ENCODE data around the gene UFC1.

UFC1 gene

DNA sequence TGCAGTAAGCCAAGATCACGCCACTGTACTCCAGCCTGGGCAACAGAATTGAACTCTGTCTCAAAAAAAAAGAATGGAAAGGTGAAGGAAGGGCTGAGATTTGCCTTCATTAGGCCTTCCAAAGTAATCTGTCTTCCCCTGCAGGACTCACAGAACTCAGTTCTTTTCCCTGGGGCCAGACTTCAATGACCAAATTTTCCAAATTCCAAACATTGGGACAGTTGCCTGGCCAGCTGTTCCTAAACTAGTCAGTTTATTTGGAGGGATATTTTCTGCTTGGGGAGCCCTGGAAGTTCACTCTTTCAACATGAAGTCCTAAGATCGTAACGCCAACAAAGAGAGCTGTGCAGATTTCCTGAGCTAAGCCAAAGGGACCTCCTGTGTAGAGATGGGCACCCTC lies 15.9 kb upstream of the UFC1 start:
- DNase-seq: no peak

DNA sequence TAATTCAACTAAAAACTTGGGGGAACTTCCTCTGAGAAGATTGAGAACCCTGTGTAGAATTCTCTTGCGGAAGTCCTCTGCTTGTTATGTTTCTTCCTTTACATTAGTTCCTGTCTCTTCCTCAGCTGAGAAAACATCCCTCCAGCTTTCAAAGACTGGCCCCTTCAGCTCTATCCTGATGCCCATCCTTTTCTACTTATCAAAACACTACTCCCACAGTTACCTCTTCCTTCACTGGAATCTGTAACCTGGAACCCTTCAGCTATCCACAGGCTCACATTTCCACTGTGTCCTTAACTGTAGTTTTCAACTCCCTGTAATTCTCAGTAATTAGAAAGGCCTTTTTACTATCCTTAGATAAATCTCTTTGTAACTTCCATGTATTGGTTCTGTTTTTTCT lies 15.3 kb upstream of the UFC1 start:
- DNase-seq: no peak

- DNase-seq: peak; percentile 17
These were observed 14.0 kb upstream of the UFC1 start for GRCh38 chr1:161139766-161140165.

- DNase-seq: no peak
These were observed 12.9 kb upstream of the UFC1 start for GRCh38 chr1:161140755-161141400.

- no peak for DNase-seq
These were observed 7.9 kb upstream of the UFC1 start for GRCh38 chr1:161145832-161146231.

GRCh38 chr1:161153176-161153575 lies 602 bp upstream of the UFC1 start:
- no peak for DNase-seq

DNA sequence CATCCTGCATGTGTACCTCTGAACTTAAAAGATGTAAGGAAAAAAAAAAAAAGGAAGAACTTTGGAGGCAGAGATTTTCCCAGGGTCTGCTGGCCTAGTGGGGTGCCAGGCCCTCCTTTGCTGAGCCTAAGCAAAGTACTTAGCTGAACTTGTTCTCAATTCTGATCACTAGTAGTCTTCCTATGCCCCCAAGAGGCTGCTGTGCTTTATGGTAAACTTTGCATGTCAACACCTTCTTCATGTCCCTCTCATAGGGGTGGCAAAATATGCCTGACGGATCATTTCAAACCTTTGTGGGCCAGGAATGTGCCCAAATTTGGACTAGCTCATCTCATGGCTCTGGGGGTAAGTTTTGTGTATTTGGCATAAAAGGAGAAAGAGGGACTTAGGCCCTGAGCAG lies 4.1 kb downstream of the UFC1 start:
- no peak for DNase-seq

GRCh38 chr1:161158316-161159010 lies 4.7 kb downstream of the UFC1 start:
- DNase-seq: no peak

DNA sequence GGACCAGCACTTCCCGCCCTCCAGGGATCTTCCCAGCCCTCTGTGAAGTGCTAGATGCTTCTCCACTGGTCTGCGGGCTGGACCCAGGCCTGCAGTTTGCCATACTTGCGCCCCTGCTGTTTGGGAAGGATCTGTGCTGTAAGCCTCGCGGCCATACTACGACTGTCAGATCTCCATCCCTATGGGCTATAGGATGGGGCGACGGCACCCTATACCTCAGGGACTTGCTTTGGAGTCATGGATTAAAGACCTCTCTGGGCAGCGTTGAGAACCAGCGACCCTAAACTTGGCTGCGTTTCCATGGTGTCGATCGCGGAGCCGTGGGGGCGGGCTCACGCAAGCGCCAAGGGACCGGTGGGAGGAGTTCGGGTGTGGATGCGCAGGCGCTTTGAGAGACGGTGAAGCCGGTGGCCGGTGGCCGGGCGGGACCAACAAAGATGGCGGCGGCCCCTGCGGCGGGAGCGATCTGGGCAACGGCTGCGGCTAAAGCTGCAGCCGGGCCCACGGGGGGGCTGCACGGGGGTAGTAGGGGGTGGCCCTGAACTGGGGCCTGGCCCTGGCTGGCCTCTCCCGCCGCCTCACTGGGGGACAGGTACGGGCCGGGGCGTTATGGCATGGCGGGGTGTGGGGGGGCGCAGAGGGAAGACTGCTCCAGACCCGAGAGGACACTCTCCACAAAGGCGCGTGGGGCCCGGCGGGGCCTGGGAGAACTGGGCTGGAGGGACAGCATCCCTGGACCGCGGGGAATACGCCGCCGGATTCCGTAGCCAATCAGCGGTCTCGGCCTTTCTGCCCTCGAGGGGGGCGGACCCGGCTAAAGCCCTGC lies 5.5 kb downstream of the UFC1 start, which contains the start of gene USP21:
USP21 (plus strand) TSS at position 414 of the 826 bp plus-strand sequence. CDS start 1,141 bp downstream, outside the sequence.
- peak; percentile 87 for DNase-seq

- no peak for DNase-seq
These were observed 6.1 kb downstream of the UFC1 start for GRCh38 chr1:161159913-161160243.

DNA sequence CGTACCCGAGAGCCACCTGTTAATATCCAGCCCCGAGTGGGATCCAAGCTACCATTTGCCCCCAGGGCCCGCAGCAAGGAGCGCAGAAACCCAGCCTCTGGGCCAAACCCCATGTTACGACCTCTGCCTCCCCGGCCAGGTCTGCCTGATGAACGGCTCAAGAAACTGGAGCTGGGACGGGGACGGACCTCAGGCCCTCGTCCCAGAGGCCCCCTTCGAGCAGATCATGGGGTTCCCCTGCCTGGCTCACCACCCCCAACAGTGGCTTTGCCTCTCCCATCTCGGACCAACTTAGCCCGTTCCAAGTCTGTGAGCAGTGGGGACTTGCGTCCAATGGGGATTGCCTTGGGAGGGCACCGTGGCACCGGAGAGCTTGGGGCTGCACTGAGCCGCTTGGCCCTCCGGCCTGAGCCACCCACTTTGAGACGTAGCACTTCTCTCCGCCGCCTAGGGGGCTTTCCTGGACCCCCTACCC lies 6.9 kb downstream of the UFC1 start:
- DNase-seq: no peak

- no peak for DNase-seq
These were observed 7.9 kb downstream of the UFC1 start for GRCh38 chr1:161161652-161162051.

GRCh38 chr1:161162052-161162451 lies 8.3 kb downstream of the UFC1 start:
- no peak for DNase-seq

DNA sequence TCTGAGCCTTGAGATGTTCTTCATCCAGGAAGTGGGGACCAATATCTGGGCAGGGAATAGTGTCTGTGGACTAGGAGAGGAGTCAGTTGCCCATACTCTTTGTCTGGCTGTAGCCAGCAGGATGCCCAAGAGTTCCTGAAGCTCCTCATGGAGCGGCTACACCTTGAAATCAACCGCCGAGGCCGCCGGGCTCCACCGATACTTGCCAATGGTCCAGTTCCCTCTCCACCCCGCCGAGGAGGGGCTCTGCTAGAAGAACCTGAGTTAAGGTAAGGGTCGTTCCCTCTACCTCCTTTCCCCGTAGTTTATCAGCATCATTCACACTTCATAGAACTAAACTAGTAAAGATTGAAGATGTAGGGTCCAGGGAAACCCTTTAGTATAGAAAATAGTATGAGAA lies 9.0 kb downstream of the UFC1 start:
- no peak for DNase-seq

DNA sequence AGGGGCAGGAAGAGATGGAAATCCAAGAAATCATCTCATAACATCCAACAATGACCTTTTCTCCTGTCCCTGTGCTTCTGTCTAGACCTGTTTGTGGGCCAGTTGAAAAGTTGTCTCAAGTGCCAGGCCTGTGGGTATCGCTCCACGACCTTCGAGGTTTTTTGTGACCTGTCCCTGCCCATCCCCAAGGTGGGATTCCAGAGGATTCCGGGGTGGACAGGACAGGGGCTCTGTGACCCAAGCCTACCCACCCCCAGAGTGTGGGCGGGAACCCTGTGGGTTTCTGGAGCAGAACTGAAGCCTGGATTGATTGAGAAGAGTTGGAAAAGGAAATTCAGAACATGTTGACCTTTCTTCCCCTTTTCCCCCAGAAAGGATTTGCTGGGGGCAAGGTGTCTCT lies 10.0 kb downstream of the UFC1 start:
- DNase-seq: no peak

DNA sequence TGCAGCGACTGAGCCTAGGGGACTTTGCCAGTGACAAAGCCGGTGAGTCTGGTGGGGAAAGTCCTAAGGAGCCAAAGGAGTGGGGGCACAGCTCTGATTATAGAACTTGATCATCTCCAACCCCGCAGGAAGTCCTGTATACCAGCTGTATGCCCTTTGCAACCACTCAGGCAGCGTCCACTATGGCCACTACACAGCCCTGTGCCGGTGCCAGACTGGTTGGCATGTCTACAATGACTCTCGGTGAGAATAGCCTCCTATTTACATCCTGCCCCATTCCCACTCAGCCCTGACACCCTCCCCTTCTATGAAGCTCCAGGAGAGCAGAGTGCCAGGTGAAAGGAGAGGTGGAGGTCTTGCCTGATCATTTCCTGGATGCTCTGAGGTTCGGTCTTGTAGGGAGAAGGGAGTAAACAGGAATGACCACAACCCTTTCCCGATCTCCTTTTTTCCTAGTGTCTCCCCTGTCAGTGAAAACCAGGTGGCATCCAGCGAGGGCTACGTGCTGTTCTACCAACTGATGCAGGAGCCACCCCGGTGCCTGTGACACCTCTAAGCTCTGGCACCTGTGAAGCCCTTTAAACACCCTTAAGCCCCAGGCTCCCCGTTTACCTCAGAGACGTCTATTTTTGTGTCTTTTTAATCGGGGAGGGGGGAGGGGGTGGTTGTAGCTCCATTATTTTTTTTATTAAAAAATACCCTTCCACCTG lies 11.3 kb downstream of the UFC1 start:
- DNase-seq: no peak

GRCh38 chr1:161165742-161166668 lies 12.2 kb downstream of the UFC1 start, which contains the start of gene PPOX:
Gene PPOX (plus strand): TSS chr1:161166426. CDS start chr1:161166848, 422 bp downstream.
- DNase-seq: peak; percentile 97

DNA sequence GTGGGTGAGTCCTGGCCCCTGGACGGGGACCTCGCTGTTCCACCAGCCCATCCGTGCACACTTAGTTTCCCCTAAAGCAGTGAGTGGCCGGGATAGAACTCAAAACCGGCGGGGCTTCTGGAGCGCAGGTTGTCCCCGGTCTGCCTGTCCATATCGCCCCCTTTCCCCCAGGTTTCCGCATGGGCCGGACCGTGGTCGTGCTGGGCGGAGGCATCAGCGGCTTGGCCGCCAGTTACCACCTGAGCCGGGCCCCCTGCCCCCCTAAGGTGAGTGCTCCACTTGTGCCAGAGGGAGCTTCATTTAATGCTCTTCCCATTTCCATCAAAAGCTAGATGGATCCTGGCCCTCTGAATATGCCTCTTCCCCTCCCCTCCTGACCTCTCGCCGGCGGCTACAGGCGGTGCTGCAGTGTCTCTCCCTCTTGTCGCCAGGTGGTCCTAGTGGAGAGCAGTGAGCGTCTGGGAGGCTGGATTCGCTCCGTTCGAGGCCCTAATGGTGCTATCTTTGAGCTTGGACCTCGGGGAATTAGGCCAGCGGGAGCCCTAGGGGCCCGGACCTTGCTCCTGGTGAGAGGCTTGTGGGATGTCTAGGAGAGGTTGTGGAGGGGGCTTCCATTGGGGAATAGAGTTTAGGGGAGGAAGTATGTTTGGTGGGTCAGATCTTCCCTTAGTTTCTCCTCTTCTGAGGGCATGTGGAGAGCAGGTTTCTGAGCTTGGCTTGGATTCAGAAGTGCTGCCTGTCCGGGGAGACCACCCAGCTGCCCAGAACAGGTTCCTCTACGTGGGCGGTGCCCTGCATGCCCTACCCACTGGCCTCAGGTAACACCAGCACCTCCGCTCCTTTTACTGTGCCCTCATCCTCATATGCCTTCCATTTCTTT lies 13.1 kb downstream of the UFC1 start:
- DNase-seq: peak; percentile 2

DNA sequence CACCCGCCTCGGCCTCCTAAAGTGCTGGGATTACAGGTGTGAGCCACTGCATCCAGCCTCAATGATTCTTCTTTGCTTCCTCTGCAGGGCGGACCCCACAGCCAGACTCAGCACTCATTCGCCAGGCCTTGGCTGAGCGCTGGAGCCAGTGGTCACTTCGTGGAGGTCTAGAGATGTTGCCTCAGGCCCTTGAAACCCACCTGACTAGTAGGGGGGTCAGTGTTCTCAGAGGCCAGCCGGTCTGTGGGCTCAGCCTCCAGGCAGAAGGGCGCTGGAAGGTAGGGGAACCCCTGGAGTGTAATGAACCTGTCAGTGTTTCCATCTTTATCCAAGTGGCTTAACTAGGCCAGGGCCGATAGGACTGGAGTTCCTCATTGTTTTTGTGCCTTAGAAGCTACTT lies 15.1 kb downstream of the UFC1 start:
- no peak for DNase-seq

DNA sequence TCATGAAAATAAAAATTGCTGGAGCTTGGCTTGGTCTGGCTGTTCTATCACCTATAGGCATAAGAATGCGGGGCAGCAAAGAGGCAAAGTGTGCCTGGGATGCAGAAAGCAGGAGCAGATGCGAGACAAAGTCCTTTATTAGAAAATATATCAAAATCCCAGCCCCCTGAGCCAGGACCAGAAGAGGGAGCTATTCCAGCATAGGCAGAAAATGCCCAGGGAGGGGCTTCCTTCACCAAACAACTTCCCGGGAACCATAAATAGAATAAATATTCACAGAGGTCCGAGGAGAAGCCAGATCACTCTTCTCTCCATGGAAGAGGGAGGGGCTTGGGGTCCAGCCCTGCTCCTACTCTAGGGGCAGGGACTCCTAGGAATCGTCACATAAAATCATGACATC lies 17.4 kb downstream of the UFC1 start:
- no peak for DNase-seq

DNA sequence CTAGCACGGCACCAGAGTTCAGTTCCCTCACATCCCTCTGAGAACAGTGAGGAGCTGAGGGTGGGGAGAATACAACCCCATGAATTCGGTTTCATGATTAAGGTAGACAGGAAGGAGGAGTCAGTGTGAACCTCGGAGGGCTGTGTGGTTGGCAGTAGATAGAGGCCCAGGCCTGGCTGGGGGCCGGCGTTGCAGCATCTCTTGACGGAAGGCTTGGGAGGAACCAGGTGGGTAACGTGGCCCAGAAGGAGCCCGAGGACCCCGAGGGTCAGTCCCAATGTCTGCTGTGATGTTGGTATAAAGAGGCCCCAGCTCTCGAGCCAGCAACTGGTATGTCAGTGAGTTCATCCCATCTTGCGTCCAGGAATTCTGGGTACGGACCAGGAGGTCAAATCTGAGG lies 17.9 kb downstream of the UFC1 start:
- DNase-seq: no peak
